Mesendoderm (in vitro differentiated cells): ENCODE results near the gene PHETA1.

Source experiments
- DNase-seq: peaks from one replicate; pipeline ENCODE4 v3.0.0; 2013
- H2AK5ac ChIP-seq: 2 replicates; pipeline ENCODE4 v1.6.1; 2013; ENCODE audit warnings: low read length, inconsistent platforms
- H2BK120ac ChIP-seq: 2 replicates; pipeline ENCODE4 v1.6.1; 2013; ENCODE audit warnings: low read depth, mild to moderate bottlenecking, low read length, moderate library complexity, mixed read lengths
- H2BK15ac ChIP-seq: replicated peaks from 2 replicates; pipeline ENCODE4 v1.6.1; 2013; ENCODE audit warnings: low read depth, mild to moderate bottlenecking, moderate library complexity
- H2BK5ac ChIP-seq: 2 replicates; pipeline ENCODE4 v1.6.1; 2013; ENCODE audit warnings: low read length, inconsistent platforms
- H3K18ac ChIP-seq: 2 replicates; pipeline ENCODE4 v1.6.1; 2013; ENCODE audit warnings: mild to moderate bottlenecking, low read length, mixed read lengths
- H3K23ac ChIP-seq: one replicate; pipeline ENCODE4 v1.6.1; 2013; ENCODE audit warnings: low read length
- H3K27ac ChIP-seq: 2 replicates; pipeline ENCODE4 v1.5.1; 2013; ENCODE audit warnings: low read depth, mild to moderate bottlenecking, inconsistent platforms, low read length, moderate library complexity
- H3K27me3 ChIP-seq: 2 replicates; pipeline ENCODE4 v1.6.1; 2013; ENCODE audit warnings: low read length, control low read depth, mild to moderate bottlenecking, inconsistent platforms; ENCODE audit not compliant: insufficient read depth, poor library complexity
- H3K36me3 ChIP-seq: 2 replicates; pipeline ENCODE4 v1.6.1; 2013; ENCODE audit warnings: low read length, inconsistent platforms; ENCODE audit not compliant: control insufficient read depth, insufficient read depth
- H3K4ac ChIP-seq: one replicate; pipeline ENCODE4 v1.6.1; 2013; ENCODE audit warnings: low read depth, mild to moderate bottlenecking, low read length, moderate library complexity
- H3K4me1 ChIP-seq: 2 replicates; pipeline ENCODE4 v1.6.1; 2013; ENCODE audit warnings: low read depth, low read length, inconsistent platforms; ENCODE audit not compliant: control insufficient read depth
- H3K4me2 ChIP-seq: 2 replicates; pipeline ENCODE4 v1.6.1; 2013; ENCODE audit warnings: low read length
- H3K4me3 ChIP-seq: 2 replicates; pipeline ENCODE4 v1.5.1; 2013; ENCODE audit warnings: mild to moderate bottlenecking, low read length
- H3K56ac ChIP-seq: one replicate; pipeline ENCODE4 v1.6.1; 2013; ENCODE audit warnings: low read length
- H3K79me1 ChIP-seq: 2 replicates; pipeline ENCODE4 v1.6.1; 2013; ENCODE audit warnings: low read length, inconsistent platforms
- H3K79me2 ChIP-seq: 2 replicates; pipeline ENCODE4 v1.6.1; 2013; ENCODE audit warnings: mild to moderate bottlenecking, low read length; ENCODE audit not compliant: control insufficient read depth, insufficient read depth
- H3K9ac ChIP-seq: 2 replicates; pipeline ENCODE4 v1.6.1; 2013; ENCODE audit warnings: low read length, inconsistent platforms
- H4K5ac ChIP-seq: one replicate; pipeline ENCODE4 v1.6.1; 2013; ENCODE audit warnings: low read length
- H4K8ac ChIP-seq: one replicate; pipeline ENCODE4 v1.6.1; 2013; ENCODE audit warnings: low read depth, mild to moderate bottlenecking, control low read depth, low read length, moderate library complexity
- WGBS: extraction: QIAGEN DNeasy Blood & Tissue Kit; methylation state at CpG from one replicate; pipeline ENCODE4 v1.1.7; 2013; ENCODE audit warnings: low lambda C conversion rate, missing lambda C conversion rate; ENCODE audit not compliant: insufficient coverage; ENCODE audit errors: extremely low coverage; 5-methylcytosine and 5-hydroxymethylcytosine counted together

The PHETA1 gene

GRCh38 chr12:111327474-111327873 lies 41.4 kb downstream of the PHETA1 start:
- H3K27me3 ChIP-seq = no peaks in the 10 kb centered on the region
- no peak overlapping the region for H2BK5ac ChIP-seq
- no peak overlapping the region for H3K18ac ChIP-seq
- no peaks in the 10 kb centered on the region for H3K79me2 ChIP-seq
- H3K4me1 ChIP-seq = no peaks in the 10 kb centered on the region
- H3K27ac ChIP-seq = no peak overlapping the region
- H4K5ac ChIP-seq = no peak overlapping the region
- H3K9ac ChIP-seq = no peak overlapping the region
- no peak overlapping the region for H2AK5ac ChIP-seq
- H4K8ac ChIP-seq = no peak overlapping the region
- H2BK15ac ChIP-seq = no peak overlapping the region
- no peaks in the 10 kb centered on the region for H3K79me1 ChIP-seq
- H3K36me3 ChIP-seq = no peaks in the 10 kb centered on the region
- H3K23ac ChIP-seq = no peak overlapping the region
- H3K56ac ChIP-seq = no peak overlapping the region
- no peak overlapping the region for H3K4ac ChIP-seq
- no peak overlapping the region for H3K4me3 ChIP-seq
- no peak overlapping the region for H2BK120ac ChIP-seq
- peak; percentile 60 for DNase-seq
- no peak overlapping the region for H3K4me2 ChIP-seq
- no CpG with 5 or more reads among the region's 6 CpGs for WGBS

GRCh38 chr12:111322336-111323250 lies 46.3 kb downstream of the PHETA1 start:
- Histone ChIP-seq H4K5ac (no peak overlapping the region), H2BK15ac (no peak overlapping the region), H3K27ac (no peak overlapping the region), H3K18ac (no peak overlapping the region), H3K23ac (no peak overlapping the region), H3K56ac (no peak overlapping the region), H3K4me1 (no peaks in the 10 kb centered on the region), H3K79me2 (no peaks in the 10 kb centered on the region), H3K4ac (no peak overlapping the region), H3K4me2 (no peak overlapping the region), H3K36me3 (no peaks in the 10 kb centered on the region), H2AK5ac (no peak overlapping the region), H4K8ac (no peak overlapping the region), H2BK5ac (no peak overlapping the region), H3K4me3 (no peak overlapping the region), H3K79me1 (no peaks in the 10 kb centered on the region), H3K27me3 (no peaks in the 10 kb centered on the region), H3K9ac (no peak overlapping the region), H2BK120ac (no peak overlapping the region)
- DNase-seq = no peak
- no CpG with 5 or more reads among the region's 25 CpGs for WGBS

- Histone ChIP-seq H3K27ac (no peak overlapping the region), H3K9ac (no peak overlapping the region), H3K4me3 (no peak overlapping the region), H3K4me1 (no peaks in the 10 kb centered on the region), H3K27me3 (no peaks in the 10 kb centered on the region), H2BK15ac (no peak overlapping the region), H4K8ac (no peak overlapping the region), H3K79me1 (no peaks in the 10 kb centered on the region), H2AK5ac (no peak overlapping the region), H2BK5ac (no peak overlapping the region), H3K36me3 (no peaks in the 10 kb centered on the region), H4K5ac (no peak overlapping the region), H3K79me2 (no peaks in the 10 kb centered on the region), H3K23ac (no peak overlapping the region), H2BK120ac (no peak overlapping the region), H3K18ac (no peak overlapping the region), H3K4me2 (no peak overlapping the region), H3K56ac (no peak overlapping the region), H3K4ac (no peak overlapping the region)
- WGBS = no CpG with 5 or more reads among the region's 5 CpGs
- no peak for DNase-seq
Measured at GRCh38 chr12:111321317-111321716, 47.6 kb downstream of the PHETA1 start.

- H3K23ac ChIP-seq = no peak overlapping the region
- H4K5ac ChIP-seq = no peak overlapping the region
- no CpG with 5 or more reads among the region's 67 CpGs for WGBS
- no peak overlapping the region for H3K4me2 ChIP-seq
- no peak overlapping the region for H3K9ac ChIP-seq
- no peak for DNase-seq
- H3K27me3 ChIP-seq = no peaks in the 10 kb centered on the region
- no peak overlapping the region for H3K4me3 ChIP-seq
- no peak overlapping the region for H3K18ac ChIP-seq
- H3K56ac ChIP-seq = no peak overlapping the region
- H3K4ac ChIP-seq = no peak overlapping the region
- H2BK5ac ChIP-seq = no peak overlapping the region
- H2AK5ac ChIP-seq = no peak overlapping the region
- no peak overlapping the region for H2BK120ac ChIP-seq
- no peak overlapping the region for H4K8ac ChIP-seq
- H3K79me2 ChIP-seq = no peaks in the 10 kb centered on the region
- H3K36me3 ChIP-seq = no peaks in the 10 kb centered on the region
- H2BK15ac ChIP-seq = no peak overlapping the region
- H3K4me1 ChIP-seq = no peaks in the 10 kb centered on the region
- H3K27ac ChIP-seq = no peak overlapping the region
- H3K79me1 ChIP-seq = no peaks in the 10 kb centered on the region
Measured at GRCh38 chr12:111320258-111321050, 48.4 kb downstream of the PHETA1 start.

GRCh38 chr12:111319600-111320257 lies 49.2 kb downstream of the PHETA1 start:
- H3K27me3 ChIP-seq = no peaks in the 10 kb centered on the region
- H2BK120ac ChIP-seq = no peak overlapping the region
- no peak overlapping the region for H4K5ac ChIP-seq
- no peak overlapping the region for H3K18ac ChIP-seq
- H3K36me3 ChIP-seq = no peaks in the 10 kb centered on the region
- no peak overlapping the region for H3K9ac ChIP-seq
- H3K27ac ChIP-seq = no peak overlapping the region
- H3K23ac ChIP-seq = no peak overlapping the region
- DNase-seq = no peak
- H3K56ac ChIP-seq = no peak overlapping the region
- no peak overlapping the region for H3K4me3 ChIP-seq
- no peaks in the 10 kb centered on the region for H3K79me2 ChIP-seq
- no peak overlapping the region for H3K4ac ChIP-seq
- no peak overlapping the region for H3K4me2 ChIP-seq
- no peak overlapping the region for H4K8ac ChIP-seq
- no peak overlapping the region for H2BK15ac ChIP-seq
- WGBS = no CpG with 5 or more reads among the region's 32 CpGs
- no peak overlapping the region for H2AK5ac ChIP-seq
- no peaks in the 10 kb centered on the region for H3K79me1 ChIP-seq
- H3K4me1 ChIP-seq = no peaks in the 10 kb centered on the region
- H2BK5ac ChIP-seq = no peak overlapping the region
